HG03565 (cell line): ENCODE measurements around the gene PEAK3.

Experiments
- ATAC-seq: cut with Tn5 transposase; IDR thresholded peaks from one replicate; pipeline ENCODE4 v1.9.1; 2021; ENCODE audit warnings: mild to moderate bottlenecking, moderate library complexity; ENCODE audit not compliant: unreplicated experiment

The PEAK3 gene

GRCh38 chr19:2239771-2240770, 41.9 kb downstream of the PEAK3 start:
- ATAC-seq, result no peak

GRCh38 chr19:2239173-2239572, 42.8 kb downstream of the PEAK3 start:
- no peak for ATAC-seq

- ATAC-seq, result no peak
Observed at GRCh38 chr19:2237869-2238153, 44.2 kb downstream of the PEAK3 start.

GRCh38 chr19:2237051-2237868, 44.7 kb downstream of the PEAK3 start:
- ATAC-seq, result no peak

GRCh38 chr19:2236314-2237050, 45.5 kb downstream of the PEAK3 start, which contains the start of the genes PLEKHJ1 and SF3A2:
Gene PLEKHJ1, minus strand, starts transcription at chr19:2236329. Its CDS starts 81 bp downstream, at chr19:2236248.
Gene SF3A2, plus strand, starts transcription at chr19:2236824. Its CDS starts 6,595 bp downstream, at chr19:2243419.
- ATAC-seq, result peak; percentile 65

GRCh38 chr19:2236064-2236313, 46.0 kb downstream of the PEAK3 start:
- ATAC-seq, result no peak

- ATAC-seq, result peak; percentile 2
Observed at GRCh38 chr19:2235381-2236063, 46.5 kb downstream of the PEAK3 start.

- no peak for ATAC-seq
Observed at GRCh38 chr19:2234996-2235380, 47.0 kb downstream of the PEAK3 start.

- no peak for ATAC-seq
Observed at GRCh38 chr19:2233601-2234280, 48.2 kb downstream of the PEAK3 start.

GRCh38 chr19:2232286-2233151, 49.5 kb downstream of the PEAK3 start:
- no peak for ATAC-seq

GRCh38 chr19:2231621-2232221, 50.3 kb downstream of the PEAK3 start:
- ATAC-seq, result no peak

- ATAC-seq, result no peak
Observed at GRCh38 chr19:2230807-2231533, 51.0 kb downstream of the PEAK3 start.

GRCh38 chr19:2230033-2230531, 51.9 kb downstream of the PEAK3 start:
- ATAC-seq, result no peak

- ATAC-seq, result no peak
Observed at GRCh38 chr19:2229103-2230032, 52.6 kb downstream of the PEAK3 start.

- ATAC-seq, result no peak
Observed at GRCh38 chr19:2228157-2229030, 53.6 kb downstream of the PEAK3 start.
